HAP-1 (cell line): Measurements from ENCODE around the gene MYO18B.

Experiments
- DNase-seq, 2 experiments: peaks; one replicate each; pipeline ENCODE4 v3.0.0-alpha.2; 2016 to 2020; ENCODE audit warnings: low spot score in 2 of 2
- H3K27me3 ChIP-seq: fragments of 250-450 bp; sonication (Bioruptor Pico); 2 replicates; pipeline ENCODE4 v1.5.1; 2020; ENCODE audit warnings: low read depth, mild to moderate bottlenecking, moderate library complexity
- H3K36me3 ChIP-seq: fragments of 250-450 bp; sonication (Bioruptor Pico); replicated peaks from 2 replicates; pipeline ENCODE4 v1.5.1; 2020; ENCODE audit warnings: mild to moderate bottlenecking
- H3K4me1 ChIP-seq: fragments of 250-450 bp; sonication (Bioruptor Pico); 2 replicates; pipeline ENCODE4 v1.5.1; 2020; ENCODE audit warnings: mild to moderate bottlenecking
- H3K4me3 ChIP-seq: fragments of 250-450 bp; sonication (Bioruptor Pico); 2 replicates; pipeline ENCODE4 v1.5.1; 2020; ENCODE audit warnings: mild to moderate bottlenecking, moderate library complexity
- H3K9me3 ChIP-seq: fragments of 250-450 bp; sonication (Bioruptor Pico); 2 replicates; pipeline ENCODE4 v1.5.1; 2020; ENCODE audit warnings: mild to moderate bottlenecking, moderate library complexity
- in situ Hi-C: fragments of 300-500 bp; cut with MboI; formaldehyde crosslinking; loops from 3 replicates; pipeline ENCODE4 v1.14.3; 2020; ENCODE audit warnings: low sequenced_read_pairs, inconsistent platforms, mixed read lengths

MYO18B gene

DNA sequence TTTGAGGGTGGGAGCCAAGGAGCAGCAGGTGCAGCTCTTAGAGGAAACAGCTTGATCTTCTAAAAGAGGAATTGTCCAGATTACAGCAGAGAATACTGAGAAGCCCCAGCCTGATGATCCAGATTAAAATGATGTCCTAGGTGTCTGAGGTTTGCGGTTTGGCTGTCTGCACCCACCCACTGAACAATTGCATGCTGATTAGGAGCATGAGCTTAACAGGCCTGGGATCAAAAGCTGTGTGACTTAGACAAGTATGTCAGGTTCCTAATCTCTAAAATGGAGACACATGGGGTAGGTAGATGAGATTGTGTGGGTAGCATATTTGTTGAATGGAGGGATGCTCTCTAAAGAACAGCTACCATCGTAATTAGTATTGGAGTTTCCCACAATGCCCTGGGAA, 260.5 kb downstream of the MYO18B start:
- Histone ChIP-seq H3K9me3 (no peaks in the 10 kb centered on the region), H3K4me3 (no peak overlapping the region), H3K36me3 (no peaks in the 10 kb centered on the region), H3K4me1 (no peaks in the 10 kb centered on the region), H3K27me3 (no peaks in the 10 kb centered on the region)
- in situ Hi-C loops: no loop called here
- DNase-seq: no peak

DNA sequence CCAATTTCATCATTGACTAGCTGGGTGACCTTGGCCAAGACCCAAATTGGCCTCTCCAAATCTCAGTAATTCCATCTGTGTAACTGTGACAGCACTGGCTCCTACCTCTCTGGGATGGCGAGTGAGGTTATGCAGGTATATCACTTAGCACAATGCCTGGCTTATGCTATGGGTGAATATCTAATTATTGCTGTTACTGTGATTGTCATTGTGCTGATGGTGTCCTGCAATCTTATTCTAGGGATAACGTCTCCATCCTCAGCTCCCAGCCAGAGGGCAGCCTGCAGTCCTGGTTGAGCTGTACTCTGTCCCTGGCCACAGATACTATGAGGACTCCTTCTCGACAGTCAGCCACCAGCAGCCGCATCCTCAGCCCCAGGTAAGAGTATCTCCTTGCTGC, 262.5 kb downstream of the MYO18B start:
- no peak for DNase-seq
- H3K4me3 ChIP-seq: no peak overlapping the region
- H3K36me3 ChIP-seq: no peaks in the 10 kb centered on the region
- no peaks in the 10 kb centered on the region for H3K4me1 ChIP-seq
- in situ Hi-C loops: no loop called here
- H3K9me3 ChIP-seq: no peaks in the 10 kb centered on the region
- H3K27me3 ChIP-seq: no peaks in the 10 kb centered on the region

DNA sequence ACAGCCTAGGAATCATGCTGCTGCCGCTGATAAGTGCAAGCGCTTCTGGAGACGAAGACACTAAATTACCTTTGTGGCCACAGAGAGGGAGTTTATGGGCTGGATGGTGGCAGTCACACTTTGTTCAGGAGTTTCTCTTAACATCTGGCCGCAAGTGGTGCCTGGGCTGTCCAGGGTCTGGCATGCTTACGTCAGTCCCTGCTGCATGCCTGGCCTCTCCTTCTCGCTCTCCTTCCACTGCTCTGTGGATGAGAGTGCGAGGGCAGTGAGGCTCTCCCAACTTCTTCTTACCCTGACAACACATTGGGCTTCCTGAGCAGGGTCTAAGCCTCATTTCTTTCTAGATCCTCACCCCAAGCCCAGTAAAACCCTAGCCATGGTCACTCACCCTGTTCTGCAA, 266.6 kb downstream of the MYO18B start:
- Histone ChIP-seq H3K27me3 (no peaks in the 10 kb centered on the region), H3K9me3 (no peaks in the 10 kb centered on the region), H3K4me3 (no peak overlapping the region), H3K36me3 (no peaks in the 10 kb centered on the region), H3K4me1 (no peaks in the 10 kb centered on the region)
- in situ Hi-C loops: no loop called here
- DNase-seq: no peak

DNA sequence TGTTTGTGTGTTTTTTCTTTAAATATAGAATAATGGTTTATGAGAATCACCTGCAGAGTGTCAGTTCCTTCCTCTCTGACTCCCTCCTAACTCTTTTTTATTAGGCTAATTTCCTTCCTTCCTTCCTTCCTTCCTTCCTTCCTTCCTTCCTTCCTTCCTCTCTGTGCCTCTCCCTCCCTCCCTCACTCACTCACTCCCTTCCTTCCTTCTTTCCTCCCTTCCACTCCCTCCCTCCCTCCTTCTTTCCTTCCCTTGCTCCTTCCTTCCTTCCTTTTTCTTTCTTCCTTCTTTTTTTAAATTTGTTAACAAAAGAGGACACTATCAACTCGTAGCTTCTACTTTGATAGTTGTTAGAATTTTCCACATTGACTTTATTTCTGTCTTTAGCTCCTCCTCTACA, 274.9 kb downstream of the MYO18B start:
- Histone ChIP-seq H3K9me3 (no peaks in the 10 kb centered on the region), H3K36me3 (no peaks in the 10 kb centered on the region), H3K27me3 (no peaks in the 10 kb centered on the region), H3K4me1 (no peaks in the 10 kb centered on the region), H3K4me3 (no peak overlapping the region)
- no peak for DNase-seq
- in situ Hi-C loops: no loop called here

DNA sequence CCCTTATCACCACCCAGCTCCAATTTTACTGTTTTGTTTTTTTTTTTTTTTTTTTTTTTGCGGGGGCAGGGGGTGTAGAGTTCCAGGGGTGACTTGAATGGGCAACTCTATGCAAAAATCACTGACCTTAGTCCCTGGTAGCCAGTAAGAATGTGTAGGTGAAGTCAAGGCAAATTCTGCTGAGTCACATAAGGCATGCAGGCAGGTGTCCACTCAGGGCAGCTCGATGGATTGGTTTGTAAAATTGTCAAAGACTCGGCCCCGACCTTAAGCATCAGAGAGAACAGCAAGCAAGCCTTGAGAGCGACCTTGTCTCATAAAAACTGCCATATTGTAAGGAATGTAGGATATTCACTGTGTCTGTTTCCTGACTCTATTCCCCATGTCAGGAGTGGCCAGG, 275.9 kb downstream of the MYO18B start:
- no peaks in the 10 kb centered on the region for H3K27me3 ChIP-seq
- H3K36me3 ChIP-seq: no peaks in the 10 kb centered on the region
- DNase-seq: no peak
- H3K9me3 ChIP-seq: no peaks in the 10 kb centered on the region
- in situ Hi-C loops: no loop called here
- H3K4me1 ChIP-seq: no peaks in the 10 kb centered on the region
- H3K4me3 ChIP-seq: no peak overlapping the region

DNA sequence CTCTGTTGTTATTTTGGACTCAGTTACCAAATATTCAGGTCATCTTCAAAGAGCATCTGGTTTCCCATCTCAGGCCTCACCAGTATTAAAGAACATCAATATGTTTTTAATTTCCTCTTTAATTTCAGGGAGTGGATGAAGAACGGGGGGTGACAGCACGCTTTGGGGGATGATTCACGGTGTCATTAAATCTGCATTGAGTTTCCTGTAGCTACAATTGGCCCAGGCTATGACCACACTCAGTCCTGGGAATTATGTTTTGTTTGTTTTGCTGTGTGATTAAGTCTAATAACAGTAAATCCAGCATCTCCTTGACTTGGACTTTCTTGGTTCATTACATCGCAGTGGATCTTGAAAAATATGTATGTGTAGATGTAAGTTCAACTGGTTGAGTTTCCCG, 277.6 kb downstream of the MYO18B start:
- Histone ChIP-seq H3K36me3 (no peaks in the 10 kb centered on the region), H3K4me3 (no peak overlapping the region), H3K9me3 (no peaks in the 10 kb centered on the region), H3K27me3 (no peaks in the 10 kb centered on the region), H3K4me1 (no peaks in the 10 kb centered on the region)
- in situ Hi-C loops: no loop called here
- no peak for DNase-seq

DNA sequence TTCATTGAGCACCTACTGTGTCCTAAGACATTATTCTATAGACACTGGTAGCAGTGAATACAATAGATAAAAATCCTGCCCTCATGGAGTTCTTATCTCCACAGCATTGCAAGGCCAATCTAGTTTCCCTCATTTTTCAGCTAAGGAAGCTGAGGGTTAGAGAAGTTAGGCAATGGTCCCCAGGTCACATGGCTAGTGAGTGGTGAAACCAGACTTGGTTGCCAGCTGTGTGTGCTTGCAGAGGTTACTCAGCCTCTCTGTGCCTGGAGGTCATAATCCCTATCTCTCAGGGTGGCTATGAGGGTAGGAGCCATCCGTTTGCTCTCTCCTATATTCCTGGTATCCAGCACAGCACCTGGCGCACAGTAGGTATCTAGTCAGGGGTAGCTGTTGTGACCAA, 279.5 kb downstream of the MYO18B start:
- Histone ChIP-seq H3K4me3 (no peak overlapping the region), H3K36me3 (no peaks in the 10 kb centered on the region), H3K4me1 (no peaks in the 10 kb centered on the region), H3K9me3 (no peaks in the 10 kb centered on the region), H3K27me3 (no peaks in the 10 kb centered on the region; the same call in 1 of the 2 replicates)
- no peak for DNase-seq
- in situ Hi-C loops: no loop called here

DNA sequence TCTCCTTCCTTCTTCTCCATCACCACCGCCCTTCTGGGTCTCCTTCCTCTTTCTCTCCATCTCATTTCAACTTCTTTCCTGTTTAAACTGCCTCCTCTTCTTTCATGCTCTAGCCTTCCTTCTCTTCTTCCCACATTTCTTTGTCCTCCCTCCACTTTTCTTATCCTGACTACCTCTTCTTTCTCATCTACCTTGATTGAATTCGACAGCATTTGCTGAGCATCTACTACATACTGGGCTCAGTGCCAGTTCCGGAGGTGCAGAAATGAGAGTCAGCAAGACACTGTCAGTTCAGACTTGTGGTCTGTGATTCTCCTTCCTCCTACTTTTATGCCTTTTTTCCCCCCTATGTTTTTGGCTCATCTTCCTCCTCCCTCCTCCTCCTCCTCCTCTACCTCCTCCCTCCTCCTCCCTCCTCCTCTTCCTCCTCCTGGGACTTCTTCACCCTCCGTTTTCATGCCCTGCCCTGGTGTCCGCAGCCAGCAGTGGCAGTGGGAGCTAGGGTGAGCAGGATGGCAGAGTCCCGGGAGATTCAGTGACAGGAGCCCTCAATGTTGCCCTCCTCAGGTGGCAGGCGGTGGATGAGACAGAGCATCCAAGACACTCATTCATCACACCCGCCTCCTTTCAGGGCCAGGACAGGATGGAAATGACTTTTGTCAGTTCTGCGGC, 281.3 kb downstream of the MYO18B start:
- no peaks in the 10 kb centered on the region for H3K9me3 ChIP-seq
- no peak overlapping the region for H3K4me3 ChIP-seq
- DNase-seq: no peak
- in situ Hi-C loops: no loop called here
- no peaks in the 10 kb centered on the region; the same call in 1 of the 2 replicates for H3K27me3 ChIP-seq
- no peaks in the 10 kb centered on the region for H3K4me1 ChIP-seq
- no peaks in the 10 kb centered on the region for H3K36me3 ChIP-seq

DNA sequence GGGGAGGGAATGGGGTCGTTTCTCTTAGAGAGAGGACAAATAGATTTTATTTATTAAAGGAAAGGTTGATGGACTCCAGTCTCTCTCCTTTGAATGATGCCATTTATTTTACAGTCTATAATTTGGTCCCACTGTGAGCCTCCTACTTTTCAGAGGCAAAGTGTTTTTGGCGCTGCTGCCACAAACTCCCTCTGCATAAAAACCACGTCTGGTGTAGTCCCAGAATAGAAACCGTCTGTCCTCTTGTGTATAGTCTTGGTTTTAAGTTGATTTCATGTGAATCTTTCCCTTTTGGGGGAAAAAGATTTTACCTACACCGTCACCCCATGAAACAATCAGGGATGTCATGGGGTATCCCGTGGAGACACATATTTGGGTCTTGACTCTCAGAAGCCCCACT, 283.6 kb downstream of the MYO18B start:
- Histone ChIP-seq H3K36me3 (no peaks in the 10 kb centered on the region), H3K27me3 (no peaks in the 10 kb centered on the region; the same call in 1 of the 2 replicates), H3K4me3 (no peak overlapping the region), H3K4me1 (no peaks in the 10 kb centered on the region), H3K9me3 (no peaks in the 10 kb centered on the region)
- in situ Hi-C loops: no loop called here
- DNase-seq: no peak

DNA sequence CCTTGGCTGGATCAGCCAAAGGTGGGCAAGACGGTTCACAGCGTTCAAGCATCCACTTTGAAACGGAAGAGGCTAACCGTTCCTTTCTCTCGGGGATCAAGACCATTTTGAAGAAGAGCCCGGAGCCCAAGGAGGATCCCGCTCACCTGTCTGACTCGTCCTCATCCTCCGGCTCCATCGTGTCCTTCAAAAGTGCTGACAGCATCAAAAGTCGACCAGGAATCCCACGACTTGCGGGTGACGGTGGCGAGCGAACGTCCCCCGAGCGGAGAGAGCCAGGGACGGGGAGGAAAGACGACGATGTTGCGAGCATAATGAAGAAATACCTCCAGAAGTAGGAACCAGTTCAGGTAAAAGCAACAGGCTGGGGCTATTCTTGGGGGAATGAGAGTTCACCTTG, 285.4 kb downstream of the MYO18B start:
- H3K4me3 ChIP-seq: no peak overlapping the region
- H3K36me3 ChIP-seq: no peaks in the 10 kb centered on the region
- DNase-seq: no peak
- H3K4me1 ChIP-seq: no peaks in the 10 kb centered on the region
- in situ Hi-C loops: no loop called here
- no peaks in the 10 kb centered on the region; the same call in 1 of the 2 replicates for H3K27me3 ChIP-seq
- H3K9me3 ChIP-seq: no peaks in the 10 kb centered on the region

DNA sequence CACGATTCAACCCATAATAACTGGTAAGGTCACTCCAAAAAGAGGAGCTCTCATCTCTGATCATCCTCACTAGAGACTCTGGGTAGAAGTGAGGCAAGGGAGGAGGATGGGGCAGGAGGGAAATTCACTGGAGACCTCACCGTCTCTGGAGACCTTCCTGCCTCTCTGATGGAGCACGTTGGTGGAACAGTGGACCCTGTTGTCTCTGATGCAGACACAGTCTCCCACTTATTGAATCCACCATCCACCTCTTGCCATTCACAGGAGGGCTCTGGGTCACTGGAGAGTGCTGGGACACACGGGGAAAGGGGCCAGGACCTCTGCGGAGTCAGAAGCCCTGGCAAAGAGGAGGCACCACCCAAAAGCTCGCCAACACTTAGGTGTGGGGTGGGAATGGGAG, 289.7 kb downstream of the MYO18B start:
- Histone ChIP-seq H3K36me3 (no peaks in the 10 kb centered on the region), H3K27me3 (no peaks in the 10 kb centered on the region), H3K9me3 (no peaks in the 10 kb centered on the region), H3K4me3 (no peak overlapping the region), H3K4me1 (no peaks in the 10 kb centered on the region)
- no peak for DNase-seq
- in situ Hi-C loops: no loop called here

DNA sequence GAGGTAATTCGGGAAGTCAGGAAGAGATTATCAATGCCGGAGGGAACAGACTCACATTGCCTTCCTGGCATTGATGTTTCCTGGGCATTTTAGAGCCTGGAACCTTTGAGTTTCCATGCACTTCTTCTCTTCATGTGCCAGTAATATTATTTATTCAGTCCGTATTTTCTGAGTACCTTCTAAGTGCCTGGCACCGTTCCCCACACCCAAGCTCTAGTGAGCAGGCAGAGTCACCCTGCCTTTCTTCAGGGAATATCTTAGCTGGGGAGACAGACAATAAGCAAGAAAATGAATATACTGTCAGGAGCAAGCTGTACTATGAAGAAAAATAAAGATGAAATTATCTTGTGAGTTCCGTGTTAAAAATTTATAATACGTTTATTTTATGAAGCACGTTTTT, 291.1 kb downstream of the MYO18B start:
- in situ Hi-C loops: no loop called here
- no peaks in the 10 kb centered on the region for H3K9me3 ChIP-seq
- DNase-seq: no peak
- no peak overlapping the region for H3K4me3 ChIP-seq
- no peaks in the 10 kb centered on the region for H3K36me3 ChIP-seq
- no peaks in the 10 kb centered on the region for H3K27me3 ChIP-seq
- no peaks in the 10 kb centered on the region for H3K4me1 ChIP-seq

DNA sequence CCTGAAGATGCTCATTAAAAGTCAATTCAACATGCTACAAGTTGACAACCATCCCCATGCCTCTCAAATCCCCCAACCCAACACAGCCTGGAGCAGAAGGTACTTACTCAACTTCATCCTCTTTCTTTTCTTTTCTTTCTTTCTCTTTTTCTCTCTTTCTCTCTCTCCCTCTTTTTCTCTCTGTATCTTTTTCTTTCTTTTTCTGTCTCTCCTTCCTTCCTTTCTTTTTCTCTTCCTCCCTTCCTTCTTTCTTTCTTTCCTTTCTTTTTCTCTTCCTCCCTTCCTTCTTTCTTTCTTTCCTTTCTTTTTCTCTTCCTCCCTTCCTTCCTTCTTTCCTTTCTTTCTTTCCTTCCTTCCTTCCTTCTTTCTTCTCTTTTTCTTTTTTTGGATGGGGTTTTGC, 291.6 kb downstream of the MYO18B start:
- Histone ChIP-seq H3K27me3 (no peaks in the 10 kb centered on the region), H3K9me3 (no peaks in the 10 kb centered on the region), H3K4me3 (no peak overlapping the region), H3K4me1 (no peaks in the 10 kb centered on the region), H3K36me3 (no peaks in the 10 kb centered on the region)
- DNase-seq: no peak
- in situ Hi-C loops: no loop called here

DNA sequence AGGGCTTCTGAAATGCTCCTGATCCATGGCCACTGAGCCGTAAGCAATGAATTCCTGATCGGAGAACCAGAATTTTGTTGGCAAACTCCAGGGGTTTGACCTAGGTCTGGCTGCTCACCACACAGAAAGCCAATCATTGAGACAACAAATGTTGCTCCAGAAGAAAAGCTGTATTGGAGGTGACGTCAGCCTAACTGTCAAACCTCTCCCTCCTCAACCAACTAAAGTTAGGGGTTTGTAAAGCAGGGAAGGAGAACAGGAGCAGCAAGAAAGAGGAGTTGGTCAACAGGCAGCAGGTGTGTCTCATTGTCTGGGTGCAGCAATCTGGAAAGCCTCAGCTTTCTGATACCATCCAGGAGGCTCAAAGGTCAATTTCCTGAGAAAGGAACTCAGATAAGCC, 293.5 kb downstream of the MYO18B start:
- no peaks in the 10 kb centered on the region for H3K27me3 ChIP-seq
- in situ Hi-C loops: no loop called here
- no peak for DNase-seq
- no peak overlapping the region for H3K4me3 ChIP-seq
- no peaks in the 10 kb centered on the region for H3K9me3 ChIP-seq
- no peaks in the 10 kb centered on the region for H3K36me3 ChIP-seq
- H3K4me1 ChIP-seq: no peaks in the 10 kb centered on the region

DNA sequence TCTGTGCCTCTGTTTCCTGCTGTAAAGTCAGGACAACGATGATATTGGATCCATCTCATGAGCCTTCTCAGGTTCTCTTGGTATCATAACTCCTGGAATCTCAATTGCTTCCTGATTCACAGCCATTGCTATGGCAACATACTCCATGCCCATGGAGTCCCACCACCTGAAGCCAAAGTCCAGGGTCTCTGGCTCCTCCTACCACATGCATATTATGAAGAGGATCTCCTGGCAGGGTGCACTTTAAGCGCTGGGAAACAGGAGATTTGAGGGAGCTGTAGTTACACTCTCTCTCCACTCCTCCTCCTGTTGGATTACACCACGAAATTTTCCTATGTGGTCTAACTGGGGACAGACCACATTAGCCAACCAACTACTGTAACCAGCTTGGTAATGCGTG, 296.4 kb downstream of the MYO18B start:
- Histone ChIP-seq H3K4me1 (no peaks in the 10 kb centered on the region), H3K36me3 (no peaks in the 10 kb centered on the region), H3K4me3 (no peak overlapping the region), H3K9me3 (no peaks in the 10 kb centered on the region), H3K27me3 (no peaks in the 10 kb centered on the region)
- DNase-seq: no peak
- in situ Hi-C loops: no loop called here
